CD4-positive, alpha-beta T cell treated with Interferon gamma for 1 hour (primary cell): ENCODE measurements around the gene CACNG1.
"Not testable (repeated sequence)": the region's sequence is repeated elsewhere in the genome, so short reads cannot be mapped to it uniquely, and the experiment has no call there.

Source experiments
- DNase-seq: peaks from one replicate; pipeline ENCODE4 v3.0.0-alpha.2; 2020

Gene CACNG1

GRCh38 chr17:67026341-67026740 is 18.0 kb upstream of the CACNG1 start:
- no peak for DNase-seq

GRCh38 chr17:67027031-67027628 is 17.2 kb upstream of the CACNG1 start:
- no peak for DNase-seq

- no peak for DNase-seq
Measured at GRCh38 chr17:67030641-67031040, 13.7 kb upstream of the CACNG1 start.

- DNase-seq, result no peak
Measured at GRCh38 chr17:67032382-67032781, 12.0 kb upstream of the CACNG1 start.

GRCh38 chr17:67032985-67033384 is 11.4 kb upstream of the CACNG1 start:
- no peak for DNase-seq

GRCh38 chr17:67033613-67034012 is 10.7 kb upstream of the CACNG1 start:
- no peak for DNase-seq

GRCh38 chr17:67035131-67036083 is 8.9 kb upstream of the CACNG1 start:
- DNase-seq, result no peak

- DNase-seq, result no peak
Measured at GRCh38 chr17:67038861-67039365, 5.4 kb upstream of the CACNG1 start.

- no peak for DNase-seq
Measured at GRCh38 chr17:67040652-67041051, 3.7 kb upstream of the CACNG1 start.

- DNase-seq, result not testable (repeated sequence)
Measured at GRCh38 chr17:67041119-67041518, 3.2 kb upstream of the CACNG1 start.

- no peak for DNase-seq
Measured at GRCh38 chr17:67041531-67041930, 2.8 kb upstream of the CACNG1 start.

- no peak for DNase-seq
Measured at GRCh38 chr17:67041941-67042899, 2.1 kb upstream of the CACNG1 start.

- no peak for DNase-seq
Measured at GRCh38 chr17:67043283-67043682, 1.1 kb upstream of the CACNG1 start.

GRCh38 chr17:67044940-67045339 is 586 bp downstream of the CACNG1 start:
- DNase-seq, result no peak

GRCh38 chr17:67046398-67046797 is 2.0 kb downstream of the CACNG1 start:
- DNase-seq, result no peak

- no peak for DNase-seq
Measured at GRCh38 chr17:67047382-67047781, 3.0 kb downstream of the CACNG1 start.

GRCh38 chr17:67049025-67049739 is 4.8 kb downstream of the CACNG1 start:
- DNase-seq, result no peak

- DNase-seq, result no peak
Measured at GRCh38 chr17:67050066-67050465, 5.7 kb downstream of the CACNG1 start.

GRCh38 chr17:67050471-67051154 is 6.3 kb downstream of the CACNG1 start:
- DNase-seq, result no peak

GRCh38 chr17:67051155-67051538 is 6.8 kb downstream of the CACNG1 start:
- no peak for DNase-seq

- no peak for DNase-seq
Measured at GRCh38 chr17:67051837-67052236, 7.5 kb downstream of the CACNG1 start.
